ENCODE data around the gene DOK4.
"Not testable (repeated sequence)": the region's sequence is repeated elsewhere in the genome, so short reads cannot be mapped to it uniquely, and the experiment has no call there.

Gene DOK4

DNA sequence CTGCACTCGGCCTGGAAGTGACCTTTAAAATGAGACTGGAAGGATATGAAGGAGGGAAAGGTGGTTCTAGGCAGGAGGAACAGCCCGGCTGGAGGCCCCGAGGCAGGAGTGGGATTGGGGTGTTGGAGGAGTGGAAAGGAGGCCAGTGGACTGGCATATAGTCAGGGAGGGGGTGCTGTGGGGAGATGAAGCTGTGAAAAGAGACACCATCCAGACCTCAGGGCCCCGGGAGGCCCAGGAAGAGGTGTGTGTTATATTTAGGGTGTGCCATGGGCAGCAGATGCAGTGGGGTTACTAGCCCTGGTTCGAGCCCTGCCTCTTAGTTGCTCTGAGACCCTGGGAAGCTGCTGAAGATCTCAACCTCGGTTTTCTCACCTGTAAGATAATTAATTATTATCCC, 18.9 kb upstream of the DOK4 start:
- no peak overlapping the region for H3K4me3 ChIP-seq (ENCODE audit: low read length)
- TF ChIP-seq, protein P1, sequence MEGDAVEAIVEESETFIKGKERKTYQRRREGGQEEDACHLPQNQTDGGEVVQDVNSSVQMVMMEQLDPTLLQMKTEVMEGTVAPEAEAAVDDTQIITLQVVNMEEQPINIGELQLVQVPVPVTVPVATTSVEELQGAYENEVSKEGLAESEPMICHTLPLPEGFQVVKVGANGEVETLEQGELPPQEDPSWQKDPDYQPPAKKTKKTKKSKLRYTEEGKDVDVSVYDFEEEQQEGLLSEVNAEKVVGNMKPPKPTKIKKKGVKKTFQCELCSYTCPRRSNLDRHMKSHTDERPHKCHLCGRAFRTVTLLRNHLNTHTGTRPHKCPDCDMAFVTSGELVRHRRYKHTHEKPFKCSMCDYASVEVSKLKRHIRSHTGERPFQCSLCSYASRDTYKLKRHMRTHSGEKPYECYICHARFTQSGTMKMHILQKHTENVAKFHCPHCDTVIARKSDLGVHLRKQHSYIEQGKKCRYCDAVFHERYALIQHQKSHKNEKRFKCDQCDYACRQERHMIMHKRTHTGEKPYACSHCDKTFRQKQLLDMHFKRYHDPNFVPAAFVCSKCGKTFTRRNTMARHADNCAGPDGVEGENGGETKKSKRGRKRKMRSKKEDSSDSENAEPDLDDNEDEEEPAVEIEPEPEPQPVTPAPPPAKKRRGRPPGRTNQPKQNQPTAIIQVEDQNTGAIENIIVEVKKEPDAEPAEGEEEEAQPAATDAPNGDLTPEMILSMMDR (conservative IDR thresholded peaks at IDR 0.05; ENCODE audit: low read depth, low read length) = no peak
- no peak for DNase-seq (ENCODE audit: low read depth)

DNA sequence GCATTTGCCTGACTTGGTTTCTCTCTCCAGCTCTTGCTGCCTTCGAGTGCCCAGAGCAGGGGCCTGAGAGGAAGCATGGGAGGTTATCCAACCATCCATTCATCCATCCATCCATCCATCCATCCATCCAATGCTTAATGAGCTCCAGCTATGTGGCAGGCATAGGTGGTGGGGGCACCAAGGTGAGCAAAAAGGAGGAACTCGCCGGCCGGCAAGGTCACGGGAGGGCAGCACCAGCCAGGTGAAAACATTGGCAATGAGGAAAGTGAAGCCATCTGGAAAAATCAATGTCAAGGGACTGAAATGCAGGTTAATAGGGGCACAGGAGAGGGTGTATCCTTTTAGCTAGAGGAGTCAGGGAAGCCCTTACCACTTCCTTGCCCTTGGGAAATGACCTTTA, 18.2 kb upstream of the DOK4 start:
- TF ChIP-seq, protein P1 (conservative IDR thresholded peaks at IDR 0.05; ENCODE audit: low read depth, low read length) = no peak
- H3K4me3 ChIP-seq (ENCODE audit: low read length) = no peak overlapping the region
- no peak for DNase-seq (ENCODE audit: low read depth)

DNA sequence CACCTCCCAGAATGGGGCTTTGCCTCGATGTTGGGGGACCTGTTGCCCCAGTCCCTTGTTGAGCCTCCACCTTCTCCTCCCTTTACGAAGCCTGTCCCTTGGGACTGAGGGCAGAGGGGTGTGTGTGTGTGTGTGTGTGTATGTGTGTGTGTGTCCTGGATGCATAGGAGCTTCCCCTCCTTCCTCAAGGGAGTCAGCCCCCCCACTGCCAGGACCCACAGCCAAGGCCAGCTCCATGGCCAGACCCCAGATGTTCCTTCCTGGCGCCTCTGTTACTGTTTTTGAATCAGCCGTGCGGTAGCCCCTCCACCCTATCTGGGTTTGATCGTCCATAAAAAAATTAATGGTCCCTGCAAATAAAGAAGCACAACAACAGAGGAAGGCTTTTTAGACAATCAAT, 17.7 kb upstream of the DOK4 start:
- TF ChIP-seq, protein P1 (conservative IDR thresholded peaks at IDR 0.05; ENCODE audit: low read depth, low read length) = no peak
- no peak for DNase-seq (ENCODE audit: low read depth)
- no peak overlapping the region for H3K4me3 ChIP-seq (ENCODE audit: low read length)

DNA sequence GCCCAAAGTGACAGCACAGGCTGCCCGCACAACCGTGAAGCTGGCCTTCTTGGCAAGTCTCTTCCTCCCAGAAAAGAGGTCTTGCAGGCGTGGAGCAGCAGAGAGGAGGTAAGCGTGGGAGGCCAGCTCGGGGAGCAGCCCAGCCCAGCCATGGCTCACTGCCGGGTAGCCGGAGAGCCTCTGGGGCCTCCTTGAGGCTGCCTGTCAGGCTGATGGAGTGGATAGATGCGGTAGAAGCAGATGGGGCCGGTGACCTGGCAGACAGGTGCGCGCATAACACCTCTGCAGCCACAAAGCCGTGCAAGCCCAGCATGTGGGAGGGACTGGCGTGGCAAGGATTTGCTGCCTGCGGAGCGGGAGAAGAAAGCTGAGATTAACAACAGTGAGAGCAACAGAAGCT, 17.1 kb upstream of the DOK4 start:
- no peak for DNase-seq (ENCODE audit: low read depth)
- TF ChIP-seq, protein P1 (conservative IDR thresholded peaks at IDR 0.05; ENCODE audit: low read depth, low read length) = no peak
- H3K4me3 ChIP-seq (ENCODE audit: low read length) = no peak overlapping the region

DNA sequence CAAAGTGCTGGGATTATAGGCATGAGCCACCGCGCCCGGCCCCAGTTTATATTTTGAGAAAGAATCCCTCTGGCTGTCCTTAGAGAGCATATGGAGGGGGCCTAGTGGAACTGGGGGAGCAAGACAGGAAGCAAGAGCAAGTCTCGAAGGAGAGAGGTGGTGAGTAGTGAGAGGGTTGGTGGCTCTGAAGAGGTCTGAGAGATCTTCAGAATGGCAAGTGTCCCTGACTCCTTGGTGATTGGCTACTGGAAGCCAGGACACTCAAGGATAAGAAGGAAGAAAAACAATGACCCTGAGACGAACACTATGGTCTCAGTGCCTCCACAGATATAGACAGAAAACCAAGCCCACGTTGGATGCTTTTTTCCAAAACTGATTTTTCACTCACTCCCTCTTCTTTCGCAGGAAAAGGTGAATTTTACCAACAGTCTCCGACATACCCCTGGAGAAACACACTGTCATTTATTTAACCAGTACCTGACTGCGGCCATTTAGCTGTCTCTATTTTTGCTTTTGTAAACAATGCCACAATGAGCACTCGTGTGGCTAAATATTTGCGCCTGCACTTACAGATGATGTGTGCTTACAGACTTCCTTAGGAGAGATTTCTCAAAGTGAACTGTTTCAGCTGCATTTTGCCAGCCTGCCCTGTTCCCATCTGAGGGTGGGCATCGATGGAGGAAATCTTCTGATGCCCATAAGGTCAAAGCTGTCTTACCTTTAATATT, 15.9 kb upstream of the DOK4 start:
- no peak for DNase-seq (ENCODE audit: low read depth)
- no peak overlapping the region for H3K4me3 ChIP-seq (ENCODE audit: low read length)
- TF ChIP-seq, protein P1 (conservative IDR thresholded peaks at IDR 0.05; ENCODE audit: low read depth, low read length) = no peak

DNA sequence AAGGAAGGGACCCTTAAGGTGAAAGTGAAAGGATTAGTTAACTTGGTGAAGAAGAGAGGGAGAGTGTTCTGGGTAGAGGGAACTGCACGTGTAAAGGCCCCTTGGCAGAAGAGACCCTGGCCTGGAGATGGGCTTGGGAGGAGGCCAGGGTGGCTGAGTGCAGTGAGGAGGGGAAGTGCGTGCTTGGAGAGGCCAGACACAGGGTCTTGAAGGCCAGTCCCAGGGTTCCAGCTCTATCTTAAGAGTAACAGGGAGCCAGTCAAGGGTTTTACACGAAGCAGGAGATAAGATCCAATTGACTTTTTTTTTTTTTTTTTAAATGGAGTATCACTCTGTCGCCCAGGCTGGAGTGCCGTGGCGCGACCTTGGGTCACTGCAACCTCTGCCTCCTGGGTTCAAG, 15.2 kb upstream of the DOK4 start:
- no peak for DNase-seq (ENCODE audit: low read depth)
- no peak overlapping the region for H3K4me3 ChIP-seq (ENCODE audit: low read length)
- TF ChIP-seq, protein P1 (conservative IDR thresholded peaks at IDR 0.05; ENCODE audit: low read depth, low read length) = no peak

DNA sequence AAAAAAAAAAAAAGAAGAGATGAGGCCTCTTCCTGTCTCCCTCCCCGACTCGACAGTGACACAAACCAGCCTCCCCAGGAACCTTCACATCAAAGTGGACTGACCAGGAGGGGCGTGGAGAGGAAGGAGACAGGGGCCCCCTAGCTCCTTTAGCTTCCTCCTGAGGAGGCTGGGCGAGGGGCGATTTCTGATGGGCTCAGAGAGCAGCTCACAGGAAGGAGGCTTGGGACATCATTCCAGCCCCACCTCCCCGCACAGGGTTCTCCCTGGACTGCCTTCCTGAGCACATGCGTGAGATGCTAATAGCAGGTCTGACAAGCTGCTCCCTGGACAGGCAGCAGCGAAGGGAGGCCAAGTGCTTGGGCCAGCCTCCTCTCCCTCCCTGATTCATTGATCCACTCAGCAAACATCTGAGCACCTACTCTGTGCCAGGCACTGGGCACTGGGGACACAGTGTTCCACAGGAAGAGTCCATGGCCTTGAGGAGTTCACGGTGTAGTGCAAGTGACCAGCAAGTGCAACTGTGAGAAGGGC, 14.4 kb upstream of the DOK4 start:
- no peak for DNase-seq (ENCODE audit: low read depth)
- TF ChIP-seq, protein P1 (conservative IDR thresholded peaks at IDR 0.05; ENCODE audit: low read depth, low read length) = no peak
- no peak overlapping the region for H3K4me3 ChIP-seq (ENCODE audit: low read length)

DNA sequence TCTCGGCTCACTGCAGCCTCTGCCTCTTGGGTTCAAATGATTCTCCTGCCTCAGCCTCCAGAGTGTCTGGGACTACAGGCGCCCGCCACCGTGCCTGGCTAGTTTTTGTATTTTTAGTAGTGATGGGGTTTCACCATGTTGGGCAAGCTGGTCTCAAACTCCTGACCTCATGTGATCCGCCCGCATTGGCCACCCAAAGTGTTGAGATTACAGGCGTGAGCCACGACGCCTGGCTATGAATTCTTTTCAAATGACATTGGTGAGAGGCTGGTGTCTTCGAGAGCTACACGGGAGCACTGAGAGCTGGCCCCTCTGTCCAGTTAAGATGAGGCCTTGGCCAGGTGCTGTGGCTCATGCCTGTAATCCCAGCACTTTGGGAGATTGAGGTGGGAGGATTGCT, 13.6 kb upstream of the DOK4 start:
- not testable (repeated sequence) for DNase-seq (ENCODE audit: low read depth); H3K4me3 ChIP-seq (ENCODE audit: low read length)
